HG03159 (cell line): ENCODE data around the gene FEM1B.

ENCODE experiments used
- ATAC-seq: cut with Tn5 transposase; IDR thresholded peaks from one replicate; pipeline ENCODE4 v1.9.1; 2021; ENCODE audit warnings: mild to moderate bottlenecking, moderate library complexity; ENCODE audit not compliant: unreplicated experiment

Gene FEM1B

GRCh38 chr15:68319997-68320396 is 42.5 kb downstream of the FEM1B start:
- no peak for ATAC-seq

- no peak for ATAC-seq
These were observed 43.7 kb downstream of the FEM1B start for GRCh38 chr15:68321229-68321628.

GRCh38 chr15:68322796-68323195 is 45.3 kb downstream of the FEM1B start:
- ATAC-seq, result no peak

- no peak for ATAC-seq
These were observed 48.2 kb downstream of the FEM1B start for GRCh38 chr15:68325726-68326125.

GRCh38 chr15:68326711-68327354 is 49.3 kb downstream of the FEM1B start:
- ATAC-seq, result no peak

- ATAC-seq, result no peak
These were observed 50.9 kb downstream of the FEM1B start for GRCh38 chr15:68328443-68328842.

- no peak for ATAC-seq
These were observed 51.4 kb downstream of the FEM1B start for GRCh38 chr15:68328964-68329363.

GRCh38 chr15:68330416-68330815 is 52.9 kb downstream of the FEM1B start:
- ATAC-seq, result no peak

- ATAC-seq, result no peak
These were observed 53.4 kb downstream of the FEM1B start for GRCh38 chr15:68330901-68331300.

GRCh38 chr15:68332266-68332665 is 54.7 kb downstream of the FEM1B start:
- ATAC-seq, result no peak

- no peak for ATAC-seq
These were observed 56.4 kb downstream of the FEM1B start for GRCh38 chr15:68333775-68334470.

GRCh38 chr15:68334661-68335124 is 57.1 kb downstream of the FEM1B start:
- no peak for ATAC-seq

GRCh38 chr15:68335251-68335650 is 57.7 kb downstream of the FEM1B start:
- ATAC-seq, result no peak

GRCh38 chr15:68335655-68336054 is 58.1 kb downstream of the FEM1B start:
- no peak for ATAC-seq

- no peak for ATAC-seq
These were observed 59.0 kb downstream of the FEM1B start for GRCh38 chr15:68336516-68336915.

GRCh38 chr15:68337826-68338225 is 60.3 kb downstream of the FEM1B start:
- no peak for ATAC-seq

GRCh38 chr15:68339481-68339880 is 61.9 kb downstream of the FEM1B start:
- no peak for ATAC-seq

GRCh38 chr15:68340726-68341671 is 63.5 kb downstream of the FEM1B start:
- no peak for ATAC-seq

- ATAC-seq, result no peak
These were observed 64.5 kb downstream of the FEM1B start for GRCh38 chr15:68341760-68342725.

- ATAC-seq, result no peak
These were observed 66.2 kb downstream of the FEM1B start for GRCh38 chr15:68343579-68344225.
